GM21576 (cell line): ENCODE measurements around the gene NR6A1.

Experiments
- ATAC-seq: cut with Tn5 transposase; IDR thresholded peaks from one replicate; pipeline ENCODE4 v1.9.1; 2021; ENCODE audit warnings: mild to moderate bottlenecking, moderate library complexity; ENCODE audit not compliant: unreplicated experiment

The NR6A1 gene

DNA sequence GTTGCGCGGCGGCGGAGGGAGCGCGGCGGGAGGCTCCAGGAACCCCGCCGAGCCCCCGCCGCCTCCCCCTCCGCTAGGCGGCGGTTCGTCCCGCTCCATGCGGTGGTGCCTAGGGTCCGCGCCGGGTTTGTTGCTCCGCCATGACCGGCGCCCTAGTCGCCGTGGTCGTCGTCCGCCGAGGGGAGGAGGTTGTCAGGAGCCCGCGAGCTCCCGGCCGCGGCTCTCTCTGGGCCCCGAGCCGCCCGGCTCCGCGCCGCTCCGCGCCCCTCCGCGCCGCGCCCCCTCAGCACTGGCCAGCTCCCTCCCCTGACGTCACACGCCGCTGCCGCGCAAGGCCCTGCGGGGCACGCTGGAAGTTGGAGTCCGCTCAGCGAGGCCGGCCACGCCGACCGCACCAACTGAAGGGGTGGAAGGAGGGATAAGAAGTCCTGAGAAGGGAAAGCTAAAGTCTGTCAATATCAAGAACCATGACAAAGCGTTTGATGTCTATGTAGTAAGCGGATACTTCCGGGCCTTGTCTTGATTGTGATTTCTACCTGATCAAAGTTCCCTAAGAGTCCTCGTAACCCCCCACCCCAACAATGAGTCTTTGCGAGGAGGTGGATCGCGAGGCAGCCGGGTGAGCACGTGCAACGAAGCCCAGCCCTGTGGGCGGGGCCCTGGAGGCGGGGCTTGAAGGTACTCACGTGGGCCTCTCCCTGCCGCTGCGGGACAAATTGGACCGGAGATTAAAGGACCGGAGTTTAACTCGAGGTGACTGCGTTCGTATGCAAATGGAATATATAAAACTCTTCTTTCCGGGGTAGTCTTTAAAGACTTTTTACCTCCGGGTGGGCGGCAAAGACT lies at the start of gene NR6A1:
Gene NR6A1, minus strand, starts transcription at position 291 of the 846 bp plus-strand sequence.
- peak; percentile 79 for ATAC-seq

GRCh38 chr9:124818431-124819281 lies 47.5 kb upstream of the NR6A1 start:
- no peak for ATAC-seq

DNA sequence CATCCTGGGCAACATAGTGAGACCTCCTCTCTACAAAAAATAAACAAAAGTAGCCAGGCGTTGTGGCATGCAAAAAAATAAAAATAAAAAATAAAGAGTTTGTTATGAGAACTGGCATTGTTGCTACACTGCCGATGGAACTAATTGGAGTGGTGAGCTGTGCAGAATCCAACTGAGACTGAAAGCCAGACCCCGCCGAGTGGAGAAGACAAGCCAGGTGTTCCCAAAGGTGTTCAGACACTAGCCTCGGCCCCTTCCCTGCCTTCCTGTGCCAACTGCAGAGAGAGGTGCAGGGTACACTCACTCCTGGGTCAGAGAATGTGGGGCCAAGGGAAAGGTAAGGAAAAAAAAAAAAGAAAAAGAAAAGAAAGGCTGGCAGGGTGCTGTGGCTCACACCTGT lies 44.5 kb upstream of the NR6A1 start:
- no peak for ATAC-seq

DNA sequence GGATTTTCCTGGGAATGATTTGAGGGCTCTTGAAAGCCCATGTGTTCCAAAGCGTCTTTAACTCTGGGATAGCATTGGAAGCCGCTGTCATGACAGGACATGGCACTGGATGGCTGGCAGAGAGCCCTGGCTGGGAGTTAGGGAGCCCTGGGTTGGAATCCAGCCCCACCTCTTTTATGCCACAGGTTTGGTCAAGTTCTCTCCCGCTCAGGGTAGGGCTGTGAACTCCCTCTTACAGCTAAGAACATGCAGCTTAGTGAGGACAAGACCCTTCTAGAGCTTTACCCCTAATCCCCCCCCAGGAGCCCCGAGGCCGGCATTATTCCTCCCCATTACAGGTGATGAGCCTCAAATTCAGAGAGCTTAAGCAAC lies 43.0 kb upstream of the NR6A1 start:
- ATAC-seq = no peak

DNA sequence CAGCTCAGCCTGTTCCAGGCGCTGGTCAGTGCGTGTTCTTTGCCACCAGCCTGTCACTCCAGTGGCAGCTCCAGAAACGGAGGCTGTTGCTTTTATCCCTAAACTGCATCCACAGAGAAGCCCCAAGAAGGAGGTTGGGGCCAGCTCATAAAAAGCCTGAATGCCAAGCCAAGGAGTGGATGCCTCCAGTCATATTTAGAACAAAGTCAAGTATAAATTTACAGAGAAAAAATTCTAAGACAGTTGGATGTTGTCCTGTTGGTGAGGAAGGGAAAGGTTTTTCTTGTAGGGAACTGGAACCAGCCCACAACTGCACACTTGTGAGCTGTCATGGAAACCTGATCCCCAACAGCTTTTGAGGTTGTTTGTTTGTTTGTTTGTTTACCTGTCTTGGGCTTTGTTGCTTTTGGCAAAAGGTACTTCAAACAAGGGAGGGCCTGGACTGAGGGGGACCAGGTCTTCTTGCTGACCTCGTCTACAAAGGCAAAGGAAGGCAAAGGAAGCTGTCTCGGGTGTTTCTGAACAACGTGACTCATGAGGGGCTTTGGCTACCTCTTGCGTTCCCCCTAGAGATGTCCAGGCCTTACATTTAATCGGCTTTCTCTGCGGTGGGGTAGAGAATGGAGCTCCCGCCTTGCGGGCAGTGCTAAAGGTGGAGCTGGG lies 42.5 kb upstream of the NR6A1 start:
- ATAC-seq = no peak

DNA sequence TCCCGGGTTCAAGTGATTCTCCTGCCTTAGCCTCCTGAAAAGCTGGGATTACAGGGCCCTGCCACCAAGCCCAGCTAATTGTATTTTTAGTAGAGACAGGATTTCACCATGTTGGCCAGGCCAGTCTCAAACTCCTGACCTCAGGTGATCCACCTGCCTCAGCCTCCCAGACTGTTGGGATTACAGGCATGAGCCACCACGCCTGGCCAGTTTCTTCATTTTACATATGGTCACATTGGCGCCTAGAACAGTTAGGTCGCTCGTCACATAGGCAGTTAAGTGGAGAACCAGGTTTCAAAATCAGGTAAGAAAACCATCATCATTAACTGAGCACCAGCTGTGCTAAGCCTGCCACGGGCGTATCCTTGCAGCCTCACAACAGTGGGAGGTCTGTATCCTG lies 41.9 kb upstream of the NR6A1 start:
- ATAC-seq = no peak

- ATAC-seq = no peak
These were observed 41.3 kb upstream of the NR6A1 start for GRCh38 chr9:124812441-124812876.

- no peak for ATAC-seq
These were observed 39.7 kb upstream of the NR6A1 start for GRCh38 chr9:124810663-124811355.

- ATAC-seq = no peak
These were observed 38.8 kb upstream of the NR6A1 start for GRCh38 chr9:124809741-124810500.

DNA sequence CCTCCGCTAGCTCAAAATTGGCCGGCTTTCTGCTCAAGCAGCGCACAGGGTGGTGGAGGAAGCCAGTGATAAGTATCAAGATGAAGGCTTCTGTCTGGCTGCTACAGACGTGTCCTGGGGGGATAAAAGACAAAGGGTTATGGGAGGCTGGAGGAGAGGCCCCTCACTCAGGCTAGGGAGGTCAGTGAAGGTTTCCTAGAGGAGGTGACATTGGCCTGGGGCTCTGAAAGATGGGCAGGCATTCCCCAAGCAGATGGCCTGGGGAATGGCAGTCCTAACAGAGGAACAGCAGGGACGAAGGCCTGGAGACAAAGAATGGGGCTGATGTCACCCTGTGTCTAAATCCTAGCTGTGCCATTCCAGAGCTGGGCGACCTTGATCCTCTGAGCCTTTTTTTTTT lies 38.1 kb upstream of the NR6A1 start:
- ATAC-seq = no peak

DNA sequence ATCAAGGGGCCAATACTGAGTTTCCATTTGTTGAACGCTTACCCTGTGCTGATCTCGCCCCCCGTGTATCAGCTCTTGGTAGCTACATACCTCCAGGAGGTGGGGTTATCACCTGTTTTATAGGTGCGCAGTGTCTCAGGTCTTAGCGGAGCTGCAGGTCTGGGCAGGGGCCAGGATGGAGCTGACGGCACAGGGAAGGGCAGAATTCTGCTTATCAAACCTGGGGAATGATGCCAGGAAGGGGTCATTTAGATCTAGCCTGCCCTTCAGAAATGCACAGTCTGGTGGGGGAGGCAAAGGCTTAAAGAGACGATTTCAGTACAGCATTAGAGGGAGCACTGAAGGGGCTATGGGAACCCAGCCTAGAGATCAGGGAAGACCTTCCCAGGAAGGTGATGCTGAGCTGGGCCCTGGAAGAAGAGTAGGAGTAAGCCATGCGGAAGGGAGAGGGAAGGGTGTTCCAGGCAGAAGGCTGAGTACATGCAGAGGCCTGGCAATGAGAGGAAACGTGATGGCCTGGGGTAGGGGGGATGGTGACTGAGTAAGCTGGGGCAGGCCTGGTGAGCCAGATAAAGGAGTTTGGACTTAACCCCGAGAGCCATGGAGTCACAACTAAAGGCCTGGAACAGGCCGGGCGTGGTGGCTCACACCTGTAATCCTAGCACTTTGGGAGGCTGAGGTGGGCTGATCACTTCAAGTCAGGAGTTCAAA lies 37.3 kb upstream of the NR6A1 start:
- no peak for ATAC-seq

- no peak for ATAC-seq
These were observed 34.1 kb upstream of the NR6A1 start for GRCh38 chr9:124805186-124805585.

DNA sequence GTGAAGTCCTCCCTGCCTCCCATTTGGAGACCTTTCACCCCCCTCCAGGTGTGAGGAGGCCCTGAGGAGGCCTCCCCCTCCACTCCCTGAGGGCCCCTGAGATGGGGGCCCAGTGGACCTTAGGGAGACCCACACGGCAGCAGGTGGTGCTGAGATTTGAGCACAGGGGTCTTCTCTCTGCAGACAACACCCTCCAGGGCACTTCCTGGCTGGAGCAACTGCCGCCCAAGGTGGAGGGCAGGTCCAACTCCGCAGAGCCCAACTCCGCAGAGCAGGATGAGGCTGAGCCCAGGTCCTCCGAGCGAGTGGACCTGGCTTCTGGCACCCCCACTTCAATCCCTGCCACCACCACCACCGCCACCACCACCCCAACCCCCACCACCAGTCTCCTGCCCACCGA lies 32.8 kb upstream of the NR6A1 start:
- ATAC-seq = no peak

DNA sequence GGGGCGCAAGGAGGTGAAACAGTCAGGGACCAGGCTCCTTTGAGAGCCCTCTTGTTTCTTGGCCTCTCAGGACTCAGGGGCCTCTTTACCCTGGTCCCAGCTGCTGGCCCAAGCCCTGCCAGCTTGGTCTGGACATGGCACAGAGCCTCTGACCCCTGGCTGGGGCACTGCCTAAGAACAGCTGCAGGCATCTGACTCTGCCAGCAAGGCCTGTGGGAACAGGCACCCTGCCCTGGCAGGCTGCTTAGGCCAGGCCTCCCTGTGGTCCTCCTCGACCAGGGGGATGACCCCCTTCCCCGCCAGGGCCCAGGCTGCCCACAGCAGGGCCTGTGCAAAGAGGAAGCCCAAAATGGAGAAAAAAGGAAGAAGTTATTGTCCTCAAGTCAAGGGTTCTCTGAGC lies 31.3 kb upstream of the NR6A1 start:
- ATAC-seq = no peak

DNA sequence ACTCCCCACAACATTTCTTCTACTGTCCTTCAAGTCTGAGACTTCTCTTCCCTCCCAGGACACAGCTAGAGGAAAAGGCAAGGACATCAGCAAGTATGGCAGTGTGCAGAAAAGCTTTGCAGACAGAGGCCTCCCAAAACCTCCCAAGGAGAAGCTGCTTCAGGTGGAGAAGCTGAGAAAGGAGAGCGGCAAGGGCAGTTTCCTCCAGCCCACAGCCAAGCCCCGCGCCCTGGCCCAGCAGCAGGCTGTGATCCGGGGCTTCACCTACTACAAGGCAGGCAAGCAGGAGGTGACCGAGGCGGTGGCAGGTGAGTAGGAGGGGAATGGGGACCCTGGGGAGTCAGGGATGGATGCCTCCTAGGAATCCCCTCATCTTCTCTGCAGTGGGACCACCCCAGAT lies 30.2 kb upstream of the NR6A1 start:
- no peak for ATAC-seq

DNA sequence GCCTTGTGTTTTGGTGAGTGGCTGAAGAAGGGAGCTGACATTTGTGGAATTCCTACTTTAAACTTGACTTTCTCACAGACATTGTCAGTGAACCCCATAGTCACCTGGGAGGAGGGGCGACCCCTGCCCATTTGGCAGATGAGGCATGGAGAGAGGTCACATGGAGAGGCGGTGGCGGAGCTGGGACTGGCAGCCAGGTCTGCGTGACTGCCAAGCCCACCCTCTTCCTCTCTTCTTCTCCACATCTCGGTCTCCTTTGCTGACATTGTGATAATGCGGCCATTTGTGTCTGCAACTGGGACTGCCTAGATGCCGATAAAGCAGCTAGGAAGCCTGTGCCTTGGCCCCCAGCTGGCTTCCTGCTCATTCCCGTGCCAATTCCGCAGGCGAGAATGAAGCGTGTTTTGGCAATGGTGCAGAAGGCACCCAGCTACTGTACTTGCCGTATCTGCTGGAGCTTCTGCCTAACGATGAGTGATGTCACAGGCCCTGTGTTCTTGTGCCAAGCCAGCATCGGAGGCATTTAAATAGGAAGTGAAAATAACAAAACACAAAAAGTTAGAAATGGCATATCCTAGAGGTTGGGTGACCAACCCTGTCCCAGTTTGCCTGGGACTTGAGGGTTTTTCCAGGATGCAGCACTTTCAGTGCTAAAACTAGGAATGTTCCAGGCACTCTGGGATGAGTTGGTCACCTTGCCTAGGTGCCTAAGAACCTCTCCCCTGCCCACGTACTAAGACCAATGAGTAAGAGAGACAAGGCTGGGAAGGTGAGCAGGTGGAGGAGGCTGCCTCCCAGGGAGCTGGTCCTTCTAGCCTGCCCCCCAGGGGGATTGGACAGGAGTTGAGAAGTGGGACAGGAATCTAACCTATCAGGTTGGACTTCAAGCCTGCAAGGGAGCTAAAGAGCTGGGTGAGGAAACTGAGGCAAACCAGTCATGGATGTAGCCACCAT lies 29.5 kb upstream of the NR6A1 start:
- no peak for ATAC-seq

GRCh38 chr9:124799274-124800006 lies 28.3 kb upstream of the NR6A1 start:
- ATAC-seq = no peak
